K562 (cell line): Measurements from ENCODE around the gene PSPC1. TPM values are rescaled to one million over a fixed set of nuclear protein-coding genes. Genes with fewer than 3 reads are reported as not detected.

Experiments used
- ATAC-seq: fragments of 200-7000 bp; cut with Tn5 transposase; 3 replicates; pipeline ENCODE4 v1.9.1; 2020; ENCODE audit warnings: moderate library complexity
- BruUV-seq: library from RNA; stranded (reverse); fragments of 400-500 nt; replicated peaks from 2 replicates; lab custom pipeline; 2021; lab: Mats Ljungman, UMichigan
- CTCF ChIA-PET: fragments of 300-600 bp; formaldehyde crosslinking; extraction: SDS; loops from one replicate; lab custom pipeline; 2021; ENCODE audit warnings: low intra/inter-chr PET ratio; lab: Yijun Ruan, JAX
- POLR2A ChIA-PET: fragments of 300-600, 350-650 bp; sonication (Branson Sonifier 250); formaldehyde crosslinking; extraction: SDS; loops from one replicate; lab custom pipeline; 2021; ENCODE audit warnings: antibody characterized with exemption, inconsistent platforms; lab: Yijun Ruan, JAX
- DNase-seq, 4 experiments: peaks; one replicate each; pipeline versions ENCODE4 v3.0.0 to v3.0.0-alpha.2; 2011 to 2018; ENCODE audit warnings: low spot score in 3 of 4, mixed read lengths in 3 of 4; ENCODE audit errors: extremely low read depth in 1 of 4
- FAIRE-seq: peaks from 2 replicates; lab custom pipeline; 2011; peaks lifted over from hg19 to GRCh38; lab: Jason Lieb, UNC
- H2AFZ ChIP-seq: 2 replicates; pipeline ENCODE4 v1.6.0; 2011; ENCODE audit warnings: low read depth, low read length, control low read depth, inconsistent platforms
- H3K27ac ChIP-seq: fragments of 200-600 bp; 3 replicates; pipeline ENCODE4 v1.8.0; 2011; ENCODE audit warnings: low read depth, mild to moderate bottlenecking, control low read depth, inconsistent platforms, low read length, moderate library complexity, mixed read lengths; ENCODE audit errors: extremely low read depth
- H3K27me3 ChIP-seq, 2 experiments: fragments of 300-600 bp in 1 of 2; 2 replicates in 1 of 2; 3 replicates in 1 of 2; pipeline versions ENCODE4 v1.6.0 to v1.8.0; 2011; ENCODE audit warnings: inconsistent platforms in 2 of 2, low read length in 2 of 2, mild to moderate bottlenecking in 1 of 2, mixed read lengths in 1 of 2, moderate library complexity in 1 of 2; ENCODE audit not compliant: control insufficient read depth in 2 of 2, insufficient read depth in 2 of 2
- H3K36me3 ChIP-seq: fragments of 300-600 bp; 3 replicates; pipeline ENCODE4 v1.8.0; 2011; ENCODE audit warnings: mild to moderate bottlenecking, low read length, inconsistent platforms; ENCODE audit not compliant: control insufficient read depth, insufficient read depth
- H3K4me1 ChIP-seq, 2 experiments: fragments of 200-600 bp in 1 of 2; replicated peaks in 1 of 2; 2 replicates in 1 of 2; 3 replicates in 1 of 2; pipeline versions ENCODE4 v1.5.1 to v1.8.0; 2011; ENCODE audit warnings: inconsistent platforms in 2 of 2, low read length in 2 of 2, mild to moderate bottlenecking in 1 of 2, mixed read lengths in 1 of 2, moderate library complexity in 1 of 2; ENCODE audit not compliant: control insufficient read depth in 2 of 2, insufficient read depth in 2 of 2
- H3K4me2 ChIP-seq: 2 replicates; pipeline ENCODE4 v1.6.1; 2011; ENCODE audit warnings: low read length, control low read depth, inconsistent platforms, mixed read lengths; ENCODE audit not compliant: insufficient read depth
- H3K4me3 ChIP-seq: fragments of 200-600 bp; sonication (generic), shearing (Covaris generic); 2 replicates; pipeline ENCODE4 v1.5.1; 2016; ENCODE audit warnings: control low read depth, inconsistent platforms
- H3K79me2 ChIP-seq: fragments of 200-600 bp; 3 replicates; pipeline ENCODE4 v1.8.0; 2011; ENCODE audit warnings: low read length, inconsistent platforms; ENCODE audit not compliant: control insufficient read depth, insufficient read depth
- H3K9ac ChIP-seq, 2 experiments: 2 replicates each; pipeline versions ENCODE4 v1.6.0 to v1.6.1; 2011; ENCODE audit warnings: low read depth in 2 of 2, low read length in 2 of 2, control low read depth in 1 of 2, inconsistent platforms in 1 of 2, mild to moderate bottlenecking in 1 of 2, mixed read lengths in 1 of 2; ENCODE audit not compliant: insufficient read depth in 1 of 2
- H3K9me1 ChIP-seq: one replicate; pipeline ENCODE4 v1.6.0; 2011; ENCODE audit warnings: inconsistent platforms, mild to moderate bottlenecking, low read length, moderate library complexity; ENCODE audit not compliant: control insufficient read depth, insufficient read depth
- H3K9me3 ChIP-seq: replicated peaks from 2 replicates; pipeline ENCODE4 v1.5.1; 2011; ENCODE audit warnings: low read depth, low read length, inconsistent platforms; ENCODE audit not compliant: control insufficient read depth, insufficient read depth
- H4K20me1 ChIP-seq: replicated peaks from 2 replicates; pipeline ENCODE4 v1.6.1; 2011; ENCODE audit warnings: low read length, inconsistent platforms, mixed read lengths; ENCODE audit not compliant: control insufficient read depth, insufficient read depth
- ATF6 ChIP-seq: sonication (generic); formaldehyde crosslinking; IDR thresholded peaks from 2 replicates; pipeline ENCODE4 v1.4.0; 2020; ENCODE audit warnings: mild to moderate bottlenecking, missing genetic modification reagents
- CBFA2T2 ChIP-seq: fragments of 450-650 bp; conservative IDR thresholded peaks from 2 replicates; pipeline ENCODE4 v1.6.1; 2017; ENCODE audit warnings: mild to moderate bottlenecking
- ESRRA ChIP-seq: fragments of 450-650 bp; IDR thresholded peaks from 2 replicates; pipeline ENCODE4 v1.6.1; 2014; ENCODE audit warnings: low read depth, mild to moderate bottlenecking, moderate library complexity, borderline replicate concordance
- FOXA1 ChIP-seq: fragments of 450-650 bp; IDR thresholded peaks from 2 replicates; pipeline ENCODE4 v1.6.1; 2016; ENCODE audit warnings: mild to moderate bottlenecking, borderline replicate concordance
- GTF2E2 ChIP-seq: fragments of 200-800 bp; sonication (Bioruptor generic); IDR thresholded peaks from 2 replicates; pipeline ENCODE4 v1.6.1; 2016; ENCODE audit warnings: missing genetic modification characterization, missing compliant biosample characterization
- JUN ChIP-seq, 2 experiments: sonication (generic) in 1 of 2; formaldehyde crosslinking in 1 of 2; IDR thresholded peaks; 2 replicates each; pipeline versions ENCODE4 v1.6.1 to v1.8.0; 2012 to 2022; ENCODE audit warnings: borderline replicate concordance in 2 of 2, mild to moderate bottlenecking in 2 of 2, improper control_type of control experiment in 1 of 2, low read depth in 1 of 2, low read length in 1 of 2, missing genetic modification reagents in 1 of 2
- KLF1 ChIP-seq: fragments of 450-650 bp; IDR thresholded peaks from 2 replicates; pipeline ENCODE4 v1.6.1; 2016; ENCODE audit warnings: missing genetic modification characterization, missing compliant biosample characterization
- RAD21 ChIP-seq, 2 experiments: fragments of 250-450 bp in 1 of 2; fragments of 450-650 bp in 1 of 2; sonication (Bioruptor Pico) in 1 of 2; formaldehyde crosslinking in 1 of 2; IDR thresholded peaks in 1 of 2; conservative IDR thresholded peaks in 1 of 2; 2 replicates each; pipeline versions ENCODE4 v1.4.0 to v1.8.0; 2020 to 2022; ENCODE audit warnings: mild to moderate bottlenecking in 2 of 2, moderate library complexity in 1 of 2
- ZFX ChIP-seq: sonication (generic); formaldehyde crosslinking; IDR thresholded peaks from 2 replicates; pipeline ENCODE4 v1.8.0; 2022; ENCODE audit warnings: mild to moderate bottlenecking, missing genetic modification reagents, moderate library complexity
- ZNF140 ChIP-seq: fragments of 250-450 bp; sonication (Bioruptor Pico); IDR thresholded peaks from 2 replicates; pipeline ENCODE4 v1.8.0; 2021; ENCODE audit warnings: moderate library complexity, mild to moderate bottlenecking, inconsistent platforms
- ZNF354B ChIP-seq: fragments of 250-450 bp; sonication (Bioruptor Pico); IDR thresholded peaks from 2 replicates; pipeline ENCODE4 v1.4.0; 2020
- ZNF589 ChIP-seq: fragments of 200-800 bp; sonication (Bioruptor generic); IDR thresholded peaks from 2 replicates; pipeline ENCODE4 v1.6.1; 2016; ENCODE audit warnings: low read depth, missing genetic modification characterization, missing compliant biosample characterization
- WGBS: fragments of 100-300 bp; shearing (Covaris generic); methylation state at CpG from one replicate; pipeline ENCODE4 v1.1.6; 2016; ENCODE audit warnings: low coverage, mixed read lengths; ENCODE audit not compliant: insufficient coverage; ENCODE audit errors: missing lambda C conversion rate; 5-methylcytosine and 5-hydroxymethylcytosine counted together
- in situ Hi-C: fragments of 300-500 bp; cut with MboI; formaldehyde crosslinking; loops from 4 replicates; pipeline ENCODE4 v1.15.0; 2018; ENCODE audit warnings: inconsistent platforms, mixed read lengths
- intact Hi-C: fragments of 100-400 bp; cut with micrococcal nuclease; formaldehyde crosslinking; loops from 2 replicates; pipeline ENCODE4 v1.14.2; 2022
- polyA plus RNA-seq, 8 experiments: library from polyadenylated mRNA; depleted of rRNA in 4 of 8; stranded (reverse) in 5 of 8; unstranded in 3 of 8; fragments of >200 nt; fragmentation: Nextera tagmentation in 2 of 8; fragmentation: Illumina TruSeq in 1 of 8; extraction: Ambion mirVana in 2 of 8; extraction: Trizol in 1 of 8; gene quantifications; 2 replicates each; pipeline versions ENCODE4 v1.2.1 to v1.2.3, GENCODE V29; 2011 to 2014; ENCODE audit warnings: inconsistent platforms in 1 of 8, missing spikeins in 1 of 8
- total RNA-seq, 7 experiments: library from RNA; depleted of rRNA in 6 of 7; stranded (reverse); fragments of >200 nt in 6 of 7; fragmentation: Illumina TruSeq in 2 of 7; extraction: Trizol in 2 of 7; gene quantifications; 2 replicates each; pipeline versions ENCODE4 v1.2.1 to v1.2.3, GENCODE V29; 2011 to 2021; ENCODE audit warnings: low replicate concordance in 1 of 7

PSPC1 gene
- total and polyA plus RNA-seq, 9 of the 15 experiments (the other 6 are each of a cell fraction or from before 2014, with no cell fraction given): 8.6 to 60.4 (median 42.4) TPM

GRCh38 chr13:19670147-19670546, 112.6 kb downstream of the PSPC1 start:
- no peak overlapping the region for H3K4me2 ChIP-seq
- no peaks in the 10 kb centered on the region for H3K79me2 ChIP-seq
- H3K27me3 ChIP-seq: no peaks in the 10 kb centered on the region
- CTCF ChIA-PET: no interaction called here
- H3K9ac ChIP-seq: no peak overlapping the region
- FAIRE-seq (no peak), ATAC-seq (no peak), DNase-seq (no peak)
- 60% methylated on average over 3 of the region's 3 CpGs for WGBS
- H2AFZ ChIP-seq: no peak overlapping the region
- intact Hi-C loops (no loop called here), in situ Hi-C loops (no loop called here)
- no peaks in the 10 kb centered on the region for H3K9me3 ChIP-seq
- no peaks in the 10 kb centered on the region for H3K4me1 ChIP-seq
- TF ChIP-seq ATF6 (CRISPR knock-in tag): no peak
- no peak for TF ChIP-seq ZNF140 (CRISPR knock-in tag)
- TF ChIP-seq ZFX (CRISPR knock-in tag): no peak
- TF ChIP-seq ESRRA: no peak
- no peak for TF ChIP-seq FOXA1
- no peak for TF ChIP-seq CBFA2T2
- TF ChIP-seq JUN (IDR thresholded peaks at IDR 0.05; ENCODE audit: borderline replicate concordance, low read depth, low read length): no peak
- no peak for TF ChIP-seq JUN (CRISPR knock-in tag; IDR thresholded peaks at IDR 0.05; ENCODE audit: borderline replicate concordance)
- no peak for TF ChIP-seq ZNF354B (CRISPR knock-in tag)
- no peak for TF ChIP-seq RAD21 (CRISPR knock-in tag; conservative IDR thresholded peaks at IDR 0.05 in 1 of 2, IDR thresholded peaks at IDR 0.05 in 1 of 2)
- TF ChIP-seq GTF2E2 (tag): no peak
- TF ChIP-seq ZNF589 (CRISPR knock-in tag): no peak
- TF ChIP-seq KLF1 (tag): no peak
- H3K9me1 ChIP-seq: no peaks in the 10 kb centered on the region
- no peak overlapping the region for H3K4me3 ChIP-seq
- no peak overlapping the region for H3K27ac ChIP-seq
- no peaks in the 10 kb centered on the region for H4K20me1 ChIP-seq
- POLR2A ChIA-PET: no interaction called here
- peaks cover 84% of the 10 kb centered on the region for H3K36me3 ChIP-seq
- no TSS peak for BruUV-seq
